Measurements from ENCODE around the gene RNF182.
"Not testable (repeated sequence)": the region's sequence is repeated elsewhere in the genome, so short reads cannot be mapped to it uniquely, and the experiment has no call there.

The RNF182 gene

GRCh38 chr6:13924949-13925881, at the start of gene RNF182:
RNF182 (plus strand) TSS chr6:13924952; CDS start chr6:13977120, 52,168 bp downstream.
- peak; percentile 42 for DNase-seq (ENCODE audit: low spot score)

GRCh38 chr6:13877051-13877450, 47.7 kb upstream of the RNF182 start:
- DNase-seq (ENCODE audit: low spot score) = no peak

- DNase-seq (ENCODE audit: low spot score) = not testable (repeated sequence)
Measured at GRCh38 chr6:13880061-13880663, 44.6 kb upstream of the RNF182 start.

- DNase-seq (ENCODE audit: low spot score) = no peak
Measured at GRCh38 chr6:13881621-13882165, 43.1 kb upstream of the RNF182 start.

- no peak for DNase-seq (ENCODE audit: low spot score)
Measured at GRCh38 chr6:13883966-13884365, 40.8 kb upstream of the RNF182 start.

- no peak for DNase-seq (ENCODE audit: low spot score)
Measured at GRCh38 chr6:13884397-13884796, 40.4 kb upstream of the RNF182 start.

GRCh38 chr6:13885601-13886000, 39.2 kb upstream of the RNF182 start:
- no peak for DNase-seq (ENCODE audit: low spot score)

- DNase-seq (ENCODE audit: low spot score) = no peak
Measured at GRCh38 chr6:13886949-13887348, 37.8 kb upstream of the RNF182 start.

- no peak for DNase-seq (ENCODE audit: low spot score)
Measured at GRCh38 chr6:13892017-13892645, 32.6 kb upstream of the RNF182 start.

- DNase-seq (ENCODE audit: low spot score) = no peak
Measured at GRCh38 chr6:13902922-13903321, 21.8 kb upstream of the RNF182 start.

GRCh38 chr6:13903364-13903763, 21.4 kb upstream of the RNF182 start:
- DNase-seq (ENCODE audit: low spot score) = no peak

GRCh38 chr6:13907001-13907350, 17.8 kb upstream of the RNF182 start:
- DNase-seq (ENCODE audit: low spot score) = no peak

GRCh38 chr6:13907614-13908215, 17.0 kb upstream of the RNF182 start:
- DNase-seq (ENCODE audit: low spot score) = no peak

- DNase-seq (ENCODE audit: low spot score) = peak; percentile 31
Measured at GRCh38 chr6:13908955-13909381, 15.8 kb upstream of the RNF182 start.

- no peak for DNase-seq (ENCODE audit: low spot score)
Measured at GRCh38 chr6:13910443-13910842, 14.3 kb upstream of the RNF182 start.

- no peak for DNase-seq (ENCODE audit: low spot score)
Measured at GRCh38 chr6:13911337-13911736, 13.4 kb upstream of the RNF182 start.

- no peak for DNase-seq (ENCODE audit: low spot score)
Measured at GRCh38 chr6:13913226-13914001, 11.3 kb upstream of the RNF182 start.

- DNase-seq (ENCODE audit: low spot score) = no peak
Measured at GRCh38 chr6:13914351-13914750, 10.4 kb upstream of the RNF182 start.

GRCh38 chr6:13915561-13916229, 9.1 kb upstream of the RNF182 start:
- DNase-seq (ENCODE audit: low spot score) = no peak

- no peak for DNase-seq (ENCODE audit: low spot score)
Measured at GRCh38 chr6:13916230-13916944, 8.4 kb upstream of the RNF182 start.

Data from HuH-7.5 (cell line).